HG02970 (cell line): ENCODE data around the gene PLEKHA6.
"Not testable (repeated sequence)": the region's sequence is repeated elsewhere in the genome, so short reads cannot be mapped to it uniquely, and the experiment has no call there.

ENCODE experiments used
- ATAC-seq: cut with Tn5 transposase; IDR thresholded peaks from one replicate; pipeline ENCODE4 v1.9.1; 2021; ENCODE audit warnings: mild to moderate bottlenecking, moderate library complexity, moderate number of reproducible peaks; ENCODE audit not compliant: unreplicated experiment, low FRiP score

Gene PLEKHA6

GRCh38 chr1:204337583-204337982, 22.1 kb downstream of the PLEKHA6 start:
- no peak for ATAC-seq

DNA sequence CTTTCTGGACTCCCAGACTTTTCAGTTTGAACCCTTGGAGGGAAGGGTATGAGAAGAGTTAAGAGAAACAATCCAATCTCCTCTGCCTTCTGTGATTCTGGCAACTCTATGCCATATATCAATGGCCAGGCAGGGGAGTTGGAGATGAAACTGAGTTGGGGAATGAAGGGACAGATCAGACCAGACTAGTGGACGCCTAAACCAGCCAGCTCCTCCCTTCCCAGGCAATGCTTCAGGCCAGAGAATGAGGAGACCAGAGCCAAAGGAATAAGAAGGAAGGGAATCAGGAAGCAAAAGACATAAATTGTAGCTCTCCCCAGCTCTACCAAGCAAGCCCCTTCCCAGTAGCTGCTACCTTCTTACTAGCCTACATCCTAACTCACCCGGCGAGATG, 22.7 kb downstream of the PLEKHA6 start:
- ATAC-seq = no peak

DNA sequence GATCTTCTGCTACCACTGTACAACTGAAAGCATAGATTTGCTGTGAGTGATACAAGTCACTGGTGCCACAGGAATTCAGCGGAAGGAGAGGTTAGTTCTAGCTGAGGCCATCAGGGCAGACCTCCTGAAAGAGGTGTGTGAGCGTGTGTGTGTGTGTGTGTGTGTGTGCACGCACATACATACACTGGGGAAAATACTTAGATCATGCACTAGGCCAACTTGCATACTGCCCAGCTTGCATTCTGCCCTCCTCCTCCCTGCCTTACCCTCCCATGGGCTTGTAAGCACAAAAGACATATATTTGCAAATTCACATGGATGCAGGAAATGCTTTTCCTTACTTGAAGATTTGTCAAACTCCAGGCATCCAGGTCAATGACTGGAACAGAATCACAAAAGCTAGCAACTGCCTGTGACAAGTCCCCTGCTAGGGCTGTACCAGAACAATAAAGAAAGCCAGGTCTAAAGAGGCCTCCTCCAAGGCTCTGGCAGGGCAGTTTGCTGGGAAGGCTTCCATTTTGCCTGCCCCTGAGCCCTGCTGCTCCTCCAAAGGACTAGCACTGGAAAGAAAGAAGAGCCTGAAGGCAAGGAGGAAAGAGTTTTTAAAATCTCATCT, 23.2 kb downstream of the PLEKHA6 start:
- no peak for ATAC-seq

GRCh38 chr1:204335533-204335932, 24.2 kb downstream of the PLEKHA6 start:
- no peak for ATAC-seq

DNA sequence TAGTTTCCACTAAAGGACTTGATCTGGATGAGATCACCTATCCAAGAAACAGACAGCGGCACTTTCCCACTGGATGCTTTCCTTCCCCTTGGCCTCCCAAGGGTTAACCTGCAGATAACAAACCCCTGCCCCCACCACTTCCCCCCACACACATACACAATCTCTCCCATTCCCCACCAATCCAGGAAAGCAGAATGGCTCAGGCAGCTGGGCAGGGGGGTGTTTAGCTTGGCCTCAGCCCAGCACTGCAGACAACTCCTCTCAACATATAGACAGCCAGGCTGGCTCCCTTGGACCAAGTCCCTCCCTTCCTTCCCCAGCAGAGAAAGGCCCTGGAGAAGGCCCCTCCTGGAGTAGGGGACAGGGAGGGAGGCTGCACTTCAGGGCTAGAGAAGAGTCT, 24.6 kb downstream of the PLEKHA6 start:
- no peak for ATAC-seq

DNA sequence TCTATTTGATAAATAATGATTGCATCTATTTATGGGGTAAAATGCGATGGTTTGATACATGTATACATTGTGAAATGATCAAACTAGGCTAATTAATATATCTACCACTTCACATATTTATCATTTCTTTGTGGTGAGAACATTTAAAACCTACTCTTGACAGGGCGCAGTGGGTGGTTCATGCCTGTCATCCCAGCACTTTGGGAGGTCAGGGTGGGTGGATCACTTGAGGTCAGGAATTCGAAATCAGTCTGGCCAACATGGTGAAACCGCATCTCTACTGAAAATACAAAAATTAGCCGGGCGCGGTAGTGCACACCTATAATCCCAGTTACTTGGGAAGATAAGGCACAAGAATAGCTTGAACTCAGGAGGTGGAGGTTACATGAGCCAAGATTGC, 25.3 kb downstream of the PLEKHA6 start:
- ATAC-seq = no peak

DNA sequence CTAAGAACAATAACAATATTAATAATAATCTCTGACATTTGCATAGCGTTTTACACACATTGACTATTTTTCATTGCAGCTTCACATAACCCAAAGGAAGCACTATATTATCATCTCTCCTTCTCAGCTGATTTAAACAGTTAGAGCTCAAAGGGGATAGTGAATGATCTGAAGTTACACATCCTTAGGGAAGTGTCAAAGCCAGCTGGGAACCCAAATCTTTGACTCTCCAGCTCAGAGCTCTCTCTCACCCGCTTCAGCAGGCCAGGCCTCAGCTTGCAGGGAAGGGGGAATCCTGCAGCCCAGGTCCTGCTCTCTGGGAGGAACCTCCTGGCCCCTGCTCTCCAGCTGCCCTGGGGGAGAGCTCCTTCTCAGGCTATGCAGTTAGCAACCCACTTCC, 26.3 kb downstream of the PLEKHA6 start:
- ATAC-seq = no peak

- no peak for ATAC-seq
Observed at GRCh38 chr1:204331847-204332487, 27.8 kb downstream of the PLEKHA6 start.

GRCh38 chr1:204331275-204331674, 28.5 kb downstream of the PLEKHA6 start:
- ATAC-seq = no peak

DNA sequence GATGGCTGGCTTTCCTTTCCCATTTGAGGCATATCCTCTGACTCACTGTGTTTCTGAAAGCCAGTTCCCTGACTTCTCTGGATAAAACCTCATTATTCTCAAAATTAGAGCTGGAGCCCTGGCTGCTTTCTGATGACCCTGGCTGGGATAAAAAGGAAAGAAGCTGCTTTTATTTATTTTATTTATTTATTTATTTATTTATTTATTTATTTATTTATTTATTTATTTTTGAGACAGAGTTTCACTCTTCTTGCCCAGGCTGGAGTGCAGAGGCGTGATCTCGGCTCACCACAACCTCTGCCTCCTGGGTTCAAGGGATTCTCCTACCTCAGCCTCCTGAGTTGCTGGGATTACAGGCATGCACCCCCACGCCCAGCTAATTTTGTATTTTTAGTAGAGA, 31.9 kb downstream of the PLEKHA6 start:
- not testable (repeated sequence) for ATAC-seq

DNA sequence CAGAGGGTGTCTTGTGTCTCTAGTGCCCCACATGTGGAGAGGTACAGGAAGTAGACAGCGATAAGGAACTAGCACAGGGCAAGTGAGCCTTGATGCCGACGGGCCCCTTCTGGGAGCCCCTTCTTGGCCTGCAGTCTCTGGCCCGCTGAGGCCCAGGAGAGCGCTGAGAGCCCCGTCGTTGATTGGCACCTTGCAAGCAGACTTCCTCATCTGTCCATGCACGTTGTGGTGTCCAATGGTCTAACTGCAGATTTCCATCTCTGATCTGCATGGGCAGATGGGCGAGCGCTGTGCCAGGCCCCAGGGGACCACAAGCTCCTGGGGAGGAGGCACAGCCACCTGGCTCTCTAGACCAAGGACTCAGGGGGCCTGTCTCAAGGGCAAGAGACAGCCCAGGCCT, 32.4 kb downstream of the PLEKHA6 start:
- no peak for ATAC-seq

- ATAC-seq = no peak
Observed at GRCh38 chr1:204326771-204327300, 32.9 kb downstream of the PLEKHA6 start.

GRCh38 chr1:204325944-204326343, 33.8 kb downstream of the PLEKHA6 start:
- ATAC-seq = no peak

GRCh38 chr1:204323887-204324286, 35.8 kb downstream of the PLEKHA6 start:
- ATAC-seq = no peak

- ATAC-seq = no peak
Observed at GRCh38 chr1:204322339-204322868, 37.3 kb downstream of the PLEKHA6 start.

DNA sequence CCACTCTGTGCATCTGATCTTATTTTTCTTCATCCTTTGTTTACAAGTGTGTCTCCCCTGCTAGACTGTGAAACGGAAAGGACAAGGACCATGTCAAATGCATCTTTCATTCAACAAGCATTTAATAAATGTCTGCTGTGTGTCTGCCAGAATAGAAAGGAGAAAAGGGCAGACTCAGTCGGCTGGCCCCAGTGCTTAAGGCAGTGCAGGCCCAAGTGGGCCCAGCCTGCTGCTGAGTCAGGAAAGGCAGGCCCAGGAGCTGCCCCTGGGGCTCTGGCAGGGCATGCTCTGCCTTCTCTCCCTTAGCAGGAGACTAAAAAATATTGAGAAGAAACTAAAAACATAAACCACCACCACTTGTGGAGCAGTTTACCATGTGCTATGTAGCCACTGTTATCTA, 38.1 kb downstream of the PLEKHA6 start:
- no peak for ATAC-seq

GRCh38 chr1:204321051-204321450, 38.7 kb downstream of the PLEKHA6 start:
- no peak for ATAC-seq

- ATAC-seq = no peak
Observed at GRCh38 chr1:204320382-204320804, 39.3 kb downstream of the PLEKHA6 start.

DNA sequence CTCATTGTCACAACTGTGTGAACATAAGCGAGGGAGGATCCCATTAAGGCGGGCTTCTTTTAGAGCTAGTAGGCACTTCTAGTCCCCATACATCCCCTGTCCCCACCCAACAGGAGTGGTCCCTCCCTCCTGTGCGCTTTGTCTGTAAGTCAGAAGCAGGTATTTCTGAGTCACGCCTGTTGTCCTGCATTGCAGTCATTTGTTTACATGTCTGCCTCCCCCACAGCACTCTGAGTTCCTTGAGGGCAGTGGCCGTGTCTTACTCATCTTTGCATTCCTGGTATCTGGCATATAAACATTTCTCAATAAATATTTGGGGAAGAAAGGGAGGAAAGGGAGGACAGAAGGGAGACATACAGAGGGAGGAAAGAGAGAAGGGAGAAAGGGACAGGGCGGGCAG, 40.3 kb downstream of the PLEKHA6 start:
- ATAC-seq = no peak

- ATAC-seq = no peak
Observed at GRCh38 chr1:204319027-204319426, 40.7 kb downstream of the PLEKHA6 start.

DNA sequence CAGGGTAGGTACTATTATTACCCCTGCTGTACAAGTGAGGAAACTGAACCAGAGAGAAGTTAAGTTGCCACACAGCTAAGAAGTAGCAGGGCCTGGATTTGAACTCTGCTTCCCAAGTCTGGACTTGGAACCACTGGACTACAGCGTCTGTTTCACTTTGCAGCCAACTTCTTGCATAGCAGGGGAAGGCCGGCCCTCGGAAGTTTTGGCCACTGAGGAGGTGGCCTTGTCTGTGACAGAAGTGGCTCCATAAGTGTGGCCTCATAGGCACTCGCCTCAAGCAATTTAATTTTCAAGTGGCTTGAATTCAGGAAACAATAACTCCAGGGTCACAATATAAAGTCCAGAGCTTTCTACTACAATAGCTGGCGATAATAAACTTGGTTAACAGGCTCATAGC, 41.4 kb downstream of the PLEKHA6 start:
- no peak for ATAC-seq

- ATAC-seq = no peak
Observed at GRCh38 chr1:204317170-204317569, 42.6 kb downstream of the PLEKHA6 start.
